Stimulated activated CD8-positive, alpha-beta memory T cell treated with anti-CD3 and anti-CD28 coated beads, Interleukin-4, amount 100 ng/mL, for 1 hour (primary cell): Measurements from ENCODE around the gene ZBTB38.
A peak's percentile ranks its signal among the peaks of the same experiment; 100 is the strongest.

ENCODE experiments used
- DNase-seq, 2 donors: peaks; one replicate each; pipeline ENCODE4 v3.0.0-alpha.2; 2020; ENCODE audit warnings: low read depth in 2 of 2, low spot score in 1 of 2

Gene ZBTB38

DNA sequence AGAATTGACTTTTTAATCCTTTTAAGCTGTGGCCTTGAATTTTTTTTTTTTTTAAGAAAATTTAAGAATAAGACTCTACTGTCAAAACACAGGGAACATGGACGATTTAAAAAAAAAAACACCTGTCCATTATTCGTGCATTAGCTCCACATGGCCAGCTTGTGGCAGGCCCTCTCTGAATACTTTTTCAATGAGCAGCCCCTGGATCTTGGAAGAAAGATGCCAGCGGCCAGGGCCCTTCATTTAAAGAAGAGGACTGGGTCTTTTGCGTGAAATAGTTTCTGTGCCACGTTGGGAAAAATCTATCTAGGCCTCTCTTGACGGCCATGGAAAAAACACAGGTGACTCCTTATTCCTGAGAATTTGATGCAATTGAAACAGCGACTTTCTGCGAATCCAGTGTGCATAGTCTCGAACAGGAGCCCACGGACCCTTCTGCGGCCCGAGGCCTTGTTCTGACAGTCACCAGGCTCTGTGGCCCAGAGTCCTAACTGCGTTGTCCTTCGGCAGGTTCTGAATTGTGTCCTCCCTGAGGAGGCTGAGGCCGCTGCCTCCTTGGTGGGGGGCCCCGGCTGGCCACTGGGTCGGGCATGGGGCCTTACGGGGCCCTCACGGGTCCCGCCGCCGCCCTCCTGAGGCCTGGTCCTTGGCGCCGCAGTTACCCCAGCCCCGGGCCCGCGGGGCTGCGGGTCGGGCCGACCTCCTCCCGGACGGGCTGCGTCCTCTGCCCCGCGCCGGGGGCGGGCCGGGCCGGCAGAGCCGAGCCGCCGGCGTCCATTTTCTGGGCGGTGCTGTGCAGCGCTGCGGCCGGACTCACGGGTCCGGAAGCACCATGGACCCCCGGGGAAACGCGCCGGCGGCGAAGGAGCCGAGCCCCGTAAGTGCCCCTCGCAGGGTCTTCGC, 33.5 kb downstream of the ZBTB38 start:
- DNase-seq: peak in 1 of 2 donors; percentile 10

DNA sequence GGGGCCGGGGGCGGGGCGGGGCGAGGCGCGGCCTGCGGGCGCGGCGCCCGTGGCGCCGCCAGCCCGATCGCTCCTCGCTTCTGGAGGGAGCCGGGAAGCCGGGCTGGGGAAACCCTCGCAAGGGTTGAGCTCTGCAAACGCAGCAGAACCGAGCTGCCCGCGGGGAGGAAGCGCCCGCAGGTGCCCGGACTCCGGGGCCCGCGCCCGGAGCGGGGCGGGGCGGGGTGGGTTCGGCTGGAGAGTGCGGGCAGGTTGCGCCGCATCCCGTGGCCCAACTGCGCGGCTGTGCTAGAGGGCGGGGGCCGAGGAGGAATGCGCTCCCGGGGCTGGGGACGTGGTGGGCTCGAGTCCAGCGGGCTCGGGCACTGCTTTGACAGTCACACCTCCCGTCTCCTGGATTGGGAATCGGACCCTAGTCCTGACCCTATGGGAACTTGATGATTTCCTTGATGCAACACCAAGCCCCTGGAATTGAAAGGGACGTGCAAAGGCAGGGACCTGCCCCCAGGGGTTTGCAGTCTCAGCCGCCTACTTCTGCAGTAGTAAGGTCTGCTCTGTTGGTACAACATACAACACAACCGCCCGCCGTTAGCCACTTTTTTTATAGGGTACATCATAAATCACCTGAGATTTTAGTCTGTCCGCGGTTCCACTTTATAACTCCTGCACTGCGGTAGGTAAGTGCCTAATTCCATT, 34.3 kb downstream of the ZBTB38 start:
- DNase-seq: peak in 1 of 2 donors; percentile 14

DNA sequence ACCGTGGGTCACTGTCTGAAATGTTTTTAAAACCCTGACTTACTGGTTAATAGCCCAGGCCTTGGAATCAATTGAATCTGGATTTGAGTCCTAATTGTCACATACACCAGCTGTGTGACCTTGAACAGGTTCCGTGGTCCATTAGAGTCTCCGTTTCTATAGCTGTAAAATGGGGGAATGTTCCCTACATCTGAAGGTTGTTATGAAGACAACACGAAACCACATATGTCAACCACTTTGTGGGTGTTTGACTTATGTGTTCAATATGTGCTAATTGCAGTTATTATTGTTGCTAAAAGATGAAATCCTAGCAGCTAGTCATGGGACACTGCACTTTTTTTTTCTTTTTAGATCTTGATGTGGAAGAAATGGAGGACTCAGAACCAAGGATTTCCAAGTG, 35.3 kb downstream of the ZBTB38 start:
- no peak for DNase-seq

DNA sequence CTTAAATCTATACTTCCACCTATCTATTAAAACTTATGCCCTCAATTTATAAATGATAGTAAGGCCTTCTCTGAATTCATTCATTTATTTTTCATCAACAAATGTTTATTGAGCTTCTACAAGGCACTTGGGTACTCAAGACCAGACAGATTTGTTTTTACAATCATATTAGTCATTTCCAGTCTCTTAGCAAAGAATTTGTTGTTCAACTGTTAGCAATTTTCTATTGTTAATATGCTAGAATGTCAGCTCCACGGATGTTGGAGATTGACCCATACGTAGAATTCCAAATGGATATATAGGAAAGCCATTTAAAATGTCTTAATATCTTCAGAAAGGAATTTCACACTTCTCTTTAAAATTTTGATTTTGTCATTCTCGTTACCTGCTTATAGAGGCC, 36.7 kb downstream of the ZBTB38 start:
- DNase-seq: no peak

DNA sequence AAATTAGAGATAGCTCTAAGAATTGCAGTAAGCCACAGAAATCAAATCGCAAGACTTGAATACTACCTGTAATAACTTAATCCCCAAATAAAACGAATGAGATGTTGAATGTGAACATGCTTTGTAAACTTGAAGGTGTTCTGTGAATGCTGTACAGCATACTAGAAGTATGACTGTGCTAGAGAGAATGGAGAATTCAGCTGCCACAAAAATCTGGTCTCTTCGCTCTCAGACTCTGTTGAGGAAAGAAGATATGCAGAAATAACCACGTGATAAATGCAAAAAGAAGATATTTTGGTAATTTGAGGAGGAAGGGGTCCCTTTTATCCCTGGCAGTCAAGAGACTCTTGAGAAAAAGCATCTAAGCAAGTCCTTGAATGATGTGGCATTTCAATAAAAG, 37.3 kb downstream of the ZBTB38 start:
- no peak for DNase-seq

DNA sequence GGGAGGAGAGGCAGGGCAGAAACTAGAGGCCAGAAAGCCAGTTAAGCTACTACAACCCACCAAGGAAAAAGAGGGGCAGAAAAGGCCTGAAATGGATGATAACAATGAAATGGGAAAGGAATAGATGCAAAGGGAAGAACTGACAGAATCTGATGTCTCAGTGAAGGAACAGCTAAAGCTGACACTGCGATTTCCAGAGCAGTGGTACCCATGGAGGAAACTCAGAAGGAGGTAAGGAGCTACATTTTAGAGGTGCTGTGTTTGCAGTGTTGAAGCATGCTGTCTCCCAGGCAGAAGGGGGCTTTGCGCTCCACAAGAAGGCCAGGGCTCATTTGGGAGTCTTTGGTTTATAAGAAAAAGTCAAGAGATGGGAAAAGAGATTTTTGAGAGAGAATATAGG, 38.0 kb downstream of the ZBTB38 start:
- no peak for DNase-seq

DNA sequence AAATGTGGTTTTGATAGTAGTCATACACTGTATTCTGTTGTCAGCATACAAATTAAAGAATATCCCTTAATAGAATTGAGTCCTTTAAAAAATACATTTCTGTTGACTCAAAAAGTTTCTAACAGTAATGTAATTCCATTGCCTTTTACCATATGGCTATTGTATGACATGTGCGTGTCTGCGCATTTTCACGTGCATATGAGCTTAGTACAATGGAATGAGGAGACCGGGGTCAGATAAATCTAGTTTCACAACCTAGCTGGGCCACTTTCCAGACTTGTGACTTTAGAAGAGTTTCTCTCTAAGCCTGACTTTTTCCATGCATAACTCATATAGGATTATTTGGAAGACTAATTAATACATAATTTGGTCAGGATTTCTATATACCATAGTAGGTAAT, 38.7 kb downstream of the ZBTB38 start:
- no peak for DNase-seq

DNA sequence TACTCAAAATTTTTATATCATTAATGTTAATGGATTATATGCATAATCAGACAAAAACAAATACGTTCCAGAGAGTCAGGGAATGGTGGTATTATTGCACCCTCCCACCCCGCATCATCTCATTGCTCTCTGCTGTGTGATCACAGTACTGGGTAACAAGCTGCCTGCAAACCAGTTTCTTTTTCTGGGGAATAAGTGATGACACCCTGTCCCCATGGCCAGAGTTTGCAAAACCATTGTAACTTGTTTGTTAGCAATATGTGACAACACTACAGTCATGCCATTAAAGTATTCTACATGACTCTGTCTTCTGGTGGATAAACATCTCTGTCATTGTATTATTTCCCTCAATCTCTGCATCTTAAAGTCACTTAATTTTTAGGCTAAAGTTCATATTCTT, 39.5 kb downstream of the ZBTB38 start:
- DNase-seq: no peak

DNA sequence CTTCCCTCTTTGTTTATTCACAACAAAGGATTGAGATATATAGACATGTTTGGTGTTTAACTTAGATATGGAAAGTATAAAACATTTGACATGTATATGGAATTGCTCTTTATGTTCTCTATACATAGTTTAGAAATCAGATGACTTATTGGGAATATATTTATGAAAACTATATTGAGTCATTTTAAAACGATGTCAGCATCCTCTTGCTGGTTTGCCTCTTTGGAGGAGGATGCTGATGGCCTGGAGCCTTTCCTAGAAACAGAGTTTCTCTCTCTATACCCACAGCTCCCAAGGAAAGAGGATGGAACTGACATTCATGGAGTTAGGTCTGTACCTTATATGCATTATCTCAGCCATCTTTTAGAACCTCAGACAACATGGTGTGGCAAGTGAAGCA, 40.3 kb downstream of the ZBTB38 start:
- DNase-seq: no peak

DNA sequence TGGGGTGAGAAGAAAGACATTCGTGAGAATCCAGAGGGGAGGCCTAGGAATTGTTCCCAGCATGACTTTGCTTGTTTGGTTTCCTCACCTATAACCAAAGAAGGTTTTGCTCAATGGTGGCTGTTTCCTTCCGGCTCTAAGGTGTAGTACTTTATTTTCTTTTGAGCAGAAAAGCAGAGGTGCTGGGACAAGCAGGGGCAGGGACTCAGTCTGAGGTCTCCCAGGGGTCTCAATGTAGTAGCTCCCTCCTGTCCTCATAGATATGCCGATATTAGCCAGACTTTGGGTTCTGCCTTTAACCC, 41.6 kb downstream of the ZBTB38 start:
- no peak for DNase-seq

DNA sequence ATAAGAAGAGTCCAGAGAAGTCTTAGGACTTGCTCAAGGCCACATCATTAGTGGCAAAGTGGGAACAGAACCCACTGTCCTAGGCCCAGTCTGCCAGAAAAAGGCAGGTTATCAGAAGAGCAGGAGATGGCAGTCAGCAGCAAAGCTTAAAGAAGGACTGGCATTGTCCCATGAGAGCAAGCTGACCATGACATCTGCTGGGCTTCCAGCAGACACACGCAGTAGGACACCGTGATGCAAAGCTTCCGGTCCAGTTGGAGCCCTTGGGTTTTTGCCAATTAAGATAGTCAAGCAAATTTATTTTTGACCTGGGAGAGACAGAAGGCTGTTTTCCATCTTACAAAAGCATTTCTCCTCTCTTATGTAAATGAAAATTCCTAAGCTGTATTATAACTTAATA, 42.1 kb downstream of the ZBTB38 start:
- DNase-seq: no peak

DNA sequence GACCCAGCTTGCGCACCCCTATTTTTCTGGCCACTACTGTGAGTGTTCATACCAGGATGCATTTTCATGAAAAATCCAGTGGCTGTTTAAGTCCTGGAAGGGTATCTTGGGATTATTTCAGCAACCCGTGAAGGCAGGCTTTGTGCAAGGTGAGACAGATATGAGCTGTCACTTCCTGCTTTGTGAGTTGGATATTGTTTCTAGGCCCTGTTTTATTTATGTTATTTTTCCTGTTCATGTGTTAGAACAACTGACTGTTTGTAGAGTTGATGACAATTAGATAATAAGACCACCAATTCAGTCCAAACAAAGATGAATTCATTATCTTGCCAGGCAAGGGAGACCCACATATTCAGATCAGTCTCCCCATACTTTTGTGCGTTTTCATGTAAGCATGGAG, 42.5 kb downstream of the ZBTB38 start:
- DNase-seq: no peak

DNA sequence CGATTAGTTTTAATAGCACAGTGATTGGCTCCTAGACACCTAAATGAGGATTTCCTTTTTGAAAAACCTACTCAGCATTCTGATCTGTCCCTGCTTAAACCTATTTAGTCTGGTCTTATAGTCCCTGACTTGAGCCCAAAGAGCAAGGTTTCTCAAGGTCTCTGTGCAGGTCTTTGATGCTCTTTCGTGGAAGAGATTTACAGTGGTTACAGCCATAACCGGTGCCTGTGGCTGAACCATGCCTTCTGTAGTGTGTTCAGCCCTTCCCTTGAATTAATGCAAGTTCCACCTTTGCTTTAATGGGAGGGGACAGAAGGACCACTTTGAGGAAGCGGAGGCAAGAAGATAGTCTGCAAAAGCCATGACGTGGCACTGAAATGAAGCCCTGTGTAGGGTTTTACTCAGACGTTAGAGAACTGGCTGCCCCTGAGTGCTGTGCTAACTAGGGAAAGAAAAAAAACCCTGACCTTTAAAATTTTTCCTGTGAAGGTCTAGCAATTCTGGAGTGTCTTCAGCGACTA, 43.0 kb downstream of the ZBTB38 start:
- DNase-seq: no peak

DNA sequence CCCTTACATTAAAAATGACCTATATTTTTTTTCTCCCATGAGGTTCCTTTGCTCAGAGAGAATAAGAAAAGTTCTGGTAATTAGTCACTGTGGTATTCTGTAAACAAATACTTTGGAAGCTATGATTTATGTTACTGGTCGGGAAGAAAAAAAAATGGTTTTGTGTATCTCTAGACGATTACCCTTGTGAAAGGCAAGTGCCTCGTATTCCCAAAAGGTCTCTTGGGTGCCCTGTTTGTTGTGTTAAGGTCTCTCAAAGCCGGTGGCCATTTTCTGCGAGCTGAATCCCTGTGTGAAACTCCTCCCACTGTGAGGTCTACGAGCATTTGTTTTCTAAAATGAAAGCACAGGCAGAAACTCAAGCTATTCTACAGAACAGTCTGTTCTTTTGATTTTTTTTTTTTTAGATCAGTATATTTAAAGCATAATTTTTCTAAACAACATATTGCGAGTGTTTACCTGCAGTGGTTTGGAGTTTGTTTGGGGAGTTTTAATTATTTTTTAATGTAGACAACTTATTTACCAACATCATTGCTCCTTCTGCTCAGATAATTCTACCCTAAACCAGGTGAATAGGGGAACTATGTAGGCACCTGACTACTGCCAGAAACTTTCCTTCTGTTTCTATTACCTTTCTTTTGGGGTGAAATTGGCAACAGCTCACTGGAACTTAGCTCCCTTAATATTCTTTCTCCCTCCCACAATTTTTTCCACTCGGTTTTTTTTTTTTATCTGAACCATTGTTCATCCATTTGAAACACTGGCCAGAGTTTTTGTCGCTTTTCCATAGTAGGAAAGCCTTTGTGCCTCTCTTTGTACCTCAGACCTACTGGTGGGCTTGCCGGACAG, 44.0 kb downstream of the ZBTB38 start:
- DNase-seq: no peak

DNA sequence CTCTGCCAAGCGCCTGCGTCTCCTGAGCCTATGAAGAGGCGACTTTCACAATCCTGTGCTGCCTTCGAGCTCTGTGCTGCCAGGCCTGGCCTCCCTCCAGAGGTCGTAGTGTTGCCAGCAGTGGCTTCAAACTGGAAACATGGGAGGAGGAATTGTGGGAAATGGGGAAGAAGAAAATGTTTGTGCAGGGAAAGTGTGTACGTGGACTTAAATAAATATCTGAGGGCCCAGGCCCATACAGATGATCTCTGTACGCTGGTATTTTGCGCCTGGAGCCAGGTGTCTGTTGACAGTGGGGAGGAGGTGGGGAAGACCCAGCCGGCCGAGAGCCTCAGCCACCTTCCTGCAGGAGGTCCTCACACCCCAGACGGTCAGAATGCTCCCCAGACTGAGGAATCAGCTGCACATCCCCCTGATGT, 44.6 kb downstream of the ZBTB38 start:
- DNase-seq: no peak

DNA sequence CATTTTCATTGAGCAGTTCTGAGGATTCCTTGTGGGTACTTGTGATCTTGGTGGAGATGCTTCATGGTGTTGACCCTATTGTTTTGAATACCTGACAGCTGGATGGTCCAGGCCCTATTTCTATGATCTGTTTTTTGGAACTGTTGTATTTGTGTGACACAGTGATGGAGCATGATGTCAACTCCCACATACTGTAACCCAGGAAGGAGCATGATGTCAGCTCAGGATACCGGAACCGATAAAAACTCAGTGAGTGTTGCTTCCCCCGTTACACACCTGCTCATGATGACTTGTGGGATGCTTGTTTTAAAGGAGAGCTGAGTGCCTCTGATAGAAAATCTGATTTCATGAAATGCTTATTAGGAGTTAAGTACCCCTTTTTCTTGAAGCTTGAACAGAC, 45.1 kb downstream of the ZBTB38 start:
- no peak for DNase-seq

DNA sequence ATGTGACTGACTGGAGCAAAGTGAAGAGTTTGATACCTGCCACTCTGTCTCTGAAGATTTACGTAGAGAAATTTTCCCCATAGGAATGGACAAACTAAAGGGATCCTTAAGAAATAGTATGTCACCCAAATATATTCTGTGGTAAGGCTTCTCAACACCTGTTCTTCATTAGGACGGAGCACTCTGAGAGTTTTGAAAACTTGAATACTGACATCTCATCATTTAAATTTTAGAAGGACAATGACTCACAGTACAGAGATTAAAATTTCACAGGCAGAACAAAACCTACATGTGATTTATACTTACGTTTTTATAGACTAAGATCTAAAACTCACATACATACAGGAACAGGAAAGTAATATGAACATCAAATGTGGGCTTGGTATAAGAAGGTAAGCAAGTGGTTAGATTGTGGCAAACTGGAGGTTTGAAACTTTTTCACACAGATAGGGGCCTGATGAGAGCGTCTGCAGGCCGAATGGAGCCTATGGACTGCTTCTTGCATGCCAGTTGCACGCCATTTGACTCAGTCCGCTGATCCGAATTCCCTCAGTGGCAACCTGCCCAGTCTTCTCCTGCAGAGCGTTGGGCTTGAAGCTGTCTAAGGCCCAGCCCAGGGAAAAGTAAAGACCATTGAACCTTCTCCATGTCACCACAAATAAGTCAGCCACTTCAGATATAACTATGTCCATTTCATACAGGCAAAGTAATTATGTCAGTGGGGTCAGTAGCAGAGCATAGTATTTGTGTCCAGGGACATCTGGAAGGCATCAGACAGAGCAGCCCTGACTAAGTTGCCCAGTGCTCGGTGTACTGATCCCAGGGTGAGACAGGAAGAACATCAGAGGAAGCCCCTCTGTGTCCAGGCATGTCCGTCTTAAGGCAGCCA, 45.7 kb downstream of the ZBTB38 start:
- DNase-seq: no peak

DNA sequence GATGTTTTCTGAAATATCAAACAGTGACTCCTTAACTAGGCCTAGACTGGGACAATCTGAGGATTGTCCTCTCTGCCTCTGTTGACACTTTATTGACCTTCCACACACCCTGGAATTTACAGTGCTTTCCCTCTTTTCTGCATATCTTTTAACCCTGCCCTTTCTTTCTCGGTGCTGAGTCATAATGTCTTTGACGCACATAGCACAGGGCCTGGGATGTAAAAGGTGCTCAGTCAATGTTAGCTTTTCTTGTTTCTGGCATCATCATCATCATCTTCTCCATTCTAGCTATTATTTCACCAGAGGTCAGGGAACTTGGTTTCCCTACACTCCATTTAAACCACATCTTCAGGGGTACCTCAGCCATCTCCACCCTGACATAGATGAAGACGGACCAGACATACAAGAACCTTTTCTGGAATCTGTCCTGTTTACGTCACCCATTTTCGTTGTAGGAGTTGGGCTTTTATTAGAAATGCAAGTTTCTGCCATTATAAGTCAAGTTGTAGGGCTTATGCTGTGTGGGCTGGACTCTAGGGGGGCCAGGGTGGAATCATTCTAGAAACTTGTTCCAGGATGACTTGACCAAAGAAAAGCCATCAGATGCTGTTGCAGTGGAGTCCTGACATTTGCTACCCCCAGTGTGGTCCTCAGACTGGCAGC, 46.6 kb downstream of the ZBTB38 start:
- DNase-seq: no peak

DNA sequence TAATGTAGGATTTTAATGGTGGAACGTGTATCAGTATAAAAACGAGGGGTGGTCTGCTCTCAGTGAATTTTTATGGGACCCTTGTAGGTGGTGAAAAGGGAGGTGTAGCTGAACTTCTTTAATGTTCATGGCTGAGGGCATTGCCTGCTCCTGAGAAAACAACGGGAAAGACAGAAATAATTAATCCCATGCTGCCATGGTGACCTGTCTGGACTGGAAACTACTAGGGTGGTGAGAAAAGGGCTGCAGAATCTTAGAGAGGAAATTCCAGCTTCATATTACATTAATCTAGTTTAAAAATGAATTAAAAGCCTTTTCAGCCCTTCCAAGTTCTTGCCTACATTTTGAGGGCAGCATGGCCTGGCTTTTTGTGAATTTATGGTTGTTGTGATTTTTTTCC, 47.6 kb downstream of the ZBTB38 start:
- no peak for DNase-seq
